ENCODE results near the gene ARMC5.

- TF ChIP-seq POLR2AphosphoS5 (IDR thresholded peaks at IDR 0.05) (no peak), CTCF (IDR thresholded peaks at IDR 0.05) (no peak), EP300 (IDR thresholded peaks at IDR 0.05) (no peak)
These were observed 46.6 kb upstream of the ARMC5 start for GRCh38 chr16:31412750-31413149.

Data from stomach (tissue), 4 donors.